ENCODE results near the gene C1QTNF6. TPM values are rescaled to one million over a fixed set of nuclear protein-coding genes. Genes with fewer than 3 reads are reported as not detected.

The C1QTNF6 gene
- total and polyA plus RNA-seq, 2 experiments from 2014 or later, result 1.7 to 2.3 TPM

DNA sequence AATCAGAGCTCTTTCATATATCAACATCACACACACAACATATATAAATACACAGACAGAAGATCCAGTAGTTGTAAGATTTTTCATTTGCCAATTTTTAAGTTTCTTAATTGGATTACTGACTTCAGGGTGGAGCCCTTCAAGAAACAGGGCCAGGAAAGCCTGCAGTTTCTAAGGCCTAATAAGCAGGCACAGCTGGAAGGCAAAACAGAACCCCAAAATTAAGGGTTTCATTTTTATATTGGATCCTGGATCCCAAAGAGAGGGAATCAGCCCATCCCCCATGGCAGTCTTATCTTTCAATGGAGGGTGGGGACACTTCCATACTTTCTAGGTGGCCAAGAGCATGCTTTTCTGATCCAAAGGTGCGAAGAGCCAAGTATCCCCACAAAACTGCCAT, 4.7 kb upstream of the C1QTNF6 start:
- no peaks in the 10 kb centered on the region for H3K79me2 ChIP-seq (replicated peaks; ENCODE audit: insufficient read depth)
- no peaks in the 10 kb centered on the region for H3K9me2 ChIP-seq (ENCODE audit: insufficient read depth)
- H3K27me3 ChIP-seq (ENCODE audit: insufficient read depth), result no peaks in the 10 kb centered on the region
- peaks cover 5% of the 10 kb centered on the region; the same call in 1 of the 2 replicates for H3K36me3 ChIP-seq (ENCODE audit: insufficient read depth)
- no peak overlapping the region for H3K4me3 ChIP-seq
- no peak overlapping the region for H3K4me2 ChIP-seq
- Mint-ChIP-seq H3K4me1 (peaks cover 26% of the 10 kb centered on the region), H3K9me3 (peaks cover 23% of the 10 kb centered on the region), H3K4me3 (no peak overlapping the region), H3K27ac (no peak overlapping the region), H3K27me3 (ENCODE audit: insufficient read depth, low read depth, poor library complexity) (peaks cover 5% of the 10 kb centered on the region), H3K36me3 (ENCODE audit: low read depth) (peaks cover 39% of the 10 kb centered on the region)
- no peaks in the 10 kb centered on the region for H4K20me1 ChIP-seq (replicated peaks; ENCODE audit: insufficient read depth)
- peaks cover 5% of the 10 kb centered on the region; the same call in 1 of the 2 replicates for H3F3A ChIP-seq (replicated peaks; ENCODE audit: low read depth)
- no peak overlapping the region for H2AFZ ChIP-seq
- peaks cover 22% of the 10 kb centered on the region for H3K4me1 ChIP-seq (ENCODE audit: insufficient read depth)
- no peak for DNase-seq (ENCODE audit: low spot score)
- TF ChIP-seq EZH2phosphoT487 (IDR thresholded peaks at IDR 0.05; ENCODE audit: unreplicated experiment), result no peak
- TF ChIP-seq, protein P1, sequence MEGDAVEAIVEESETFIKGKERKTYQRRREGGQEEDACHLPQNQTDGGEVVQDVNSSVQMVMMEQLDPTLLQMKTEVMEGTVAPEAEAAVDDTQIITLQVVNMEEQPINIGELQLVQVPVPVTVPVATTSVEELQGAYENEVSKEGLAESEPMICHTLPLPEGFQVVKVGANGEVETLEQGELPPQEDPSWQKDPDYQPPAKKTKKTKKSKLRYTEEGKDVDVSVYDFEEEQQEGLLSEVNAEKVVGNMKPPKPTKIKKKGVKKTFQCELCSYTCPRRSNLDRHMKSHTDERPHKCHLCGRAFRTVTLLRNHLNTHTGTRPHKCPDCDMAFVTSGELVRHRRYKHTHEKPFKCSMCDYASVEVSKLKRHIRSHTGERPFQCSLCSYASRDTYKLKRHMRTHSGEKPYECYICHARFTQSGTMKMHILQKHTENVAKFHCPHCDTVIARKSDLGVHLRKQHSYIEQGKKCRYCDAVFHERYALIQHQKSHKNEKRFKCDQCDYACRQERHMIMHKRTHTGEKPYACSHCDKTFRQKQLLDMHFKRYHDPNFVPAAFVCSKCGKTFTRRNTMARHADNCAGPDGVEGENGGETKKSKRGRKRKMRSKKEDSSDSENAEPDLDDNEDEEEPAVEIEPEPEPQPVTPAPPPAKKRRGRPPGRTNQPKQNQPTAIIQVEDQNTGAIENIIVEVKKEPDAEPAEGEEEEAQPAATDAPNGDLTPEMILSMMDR (conservative IDR thresholded peaks at IDR 0.05; ENCODE audit: low read depth in 2 of 2), result no peak
- TF ChIP-seq NANOG (IDR thresholded peaks at IDR 0.05; ENCODE audit: borderline replicate concordance), result no peak
- no peak for TF ChIP-seq ZNF331 (CRISPR knock-in tag; IDR thresholded peaks at IDR 0.05; ENCODE audit: low read depth)
- no peak for TF ChIP-seq CREB1 (CRISPR knock-in tag; IDR thresholded peaks at IDR 0.05; ENCODE audit: low read depth)
- no peak for TF ChIP-seq STAT1 (IDR thresholded peaks at IDR 0.05; ENCODE audit: unreplicated experiment)
- TF ChIP-seq EZH2 (IDR thresholded peaks at IDR 0.05; ENCODE audit: low read depth, unreplicated experiment), result no peak
- TF ChIP-seq, protein P2, sequence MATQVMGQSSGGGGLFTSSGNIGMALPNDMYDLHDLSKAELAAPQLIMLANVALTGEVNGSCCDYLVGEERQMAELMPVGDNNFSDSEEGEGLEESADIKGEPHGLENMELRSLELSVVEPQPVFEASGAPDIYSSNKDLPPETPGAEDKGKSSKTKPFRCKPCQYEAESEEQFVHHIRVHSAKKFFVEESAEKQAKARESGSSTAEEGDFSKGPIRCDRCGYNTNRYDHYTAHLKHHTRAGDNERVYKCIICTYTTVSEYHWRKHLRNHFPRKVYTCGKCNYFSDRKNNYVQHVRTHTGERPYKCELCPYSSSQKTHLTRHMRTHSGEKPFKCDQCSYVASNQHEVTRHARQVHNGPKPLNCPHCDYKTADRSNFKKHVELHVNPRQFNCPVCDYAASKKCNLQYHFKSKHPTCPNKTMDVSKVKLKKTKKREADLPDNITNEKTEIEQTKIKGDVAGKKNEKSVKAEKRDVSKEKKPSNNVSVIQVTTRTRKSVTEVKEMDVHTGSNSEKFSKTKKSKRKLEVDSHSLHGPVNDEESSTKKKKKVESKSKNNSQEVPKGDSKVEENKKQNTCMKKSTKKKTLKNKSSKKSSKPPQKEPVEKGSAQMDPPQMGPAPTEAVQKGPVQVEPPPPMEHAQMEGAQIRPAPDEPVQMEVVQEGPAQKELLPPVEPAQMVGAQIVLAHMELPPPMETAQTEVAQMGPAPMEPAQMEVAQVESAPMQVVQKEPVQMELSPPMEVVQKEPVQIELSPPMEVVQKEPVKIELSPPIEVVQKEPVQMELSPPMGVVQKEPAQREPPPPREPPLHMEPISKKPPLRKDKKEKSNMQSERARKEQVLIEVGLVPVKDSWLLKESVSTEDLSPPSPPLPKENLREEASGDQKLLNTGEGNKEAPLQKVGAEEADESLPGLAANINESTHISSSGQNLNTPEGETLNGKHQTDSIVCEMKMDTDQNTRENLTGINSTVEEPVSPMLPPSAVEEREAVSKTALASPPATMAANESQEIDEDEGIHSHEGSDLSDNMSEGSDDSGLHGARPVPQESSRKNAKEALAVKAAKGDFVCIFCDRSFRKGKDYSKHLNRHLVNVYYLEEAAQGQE (IDR thresholded peaks at IDR 0.05; ENCODE audit: unreplicated experiment), result no peak
- TF ChIP-seq JUNB (IDR thresholded peaks at IDR 0.05; ENCODE audit: unreplicated experiment), result no peak
- TF ChIP-seq, protein P3, sequence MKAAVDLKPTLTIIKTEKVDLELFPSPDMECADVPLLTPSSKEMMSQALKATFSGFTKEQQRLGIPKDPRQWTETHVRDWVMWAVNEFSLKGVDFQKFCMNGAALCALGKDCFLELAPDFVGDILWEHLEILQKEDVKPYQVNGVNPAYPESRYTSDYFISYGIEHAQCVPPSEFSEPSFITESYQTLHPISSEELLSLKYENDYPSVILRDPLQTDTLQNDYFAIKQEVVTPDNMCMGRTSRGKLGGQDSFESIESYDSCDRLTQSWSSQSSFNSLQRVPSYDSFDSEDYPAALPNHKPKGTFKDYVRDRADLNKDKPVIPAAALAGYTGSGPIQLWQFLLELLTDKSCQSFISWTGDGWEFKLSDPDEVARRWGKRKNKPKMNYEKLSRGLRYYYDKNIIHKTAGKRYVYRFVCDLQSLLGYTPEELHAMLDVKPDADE (IDR thresholded peaks at IDR 0.05), result no peak
- TF ChIP-seq ZNF114 (CRISPR knock-in tag; IDR thresholded peaks at IDR 0.05), result no peak
- TF ChIP-seq, protein P4, sequence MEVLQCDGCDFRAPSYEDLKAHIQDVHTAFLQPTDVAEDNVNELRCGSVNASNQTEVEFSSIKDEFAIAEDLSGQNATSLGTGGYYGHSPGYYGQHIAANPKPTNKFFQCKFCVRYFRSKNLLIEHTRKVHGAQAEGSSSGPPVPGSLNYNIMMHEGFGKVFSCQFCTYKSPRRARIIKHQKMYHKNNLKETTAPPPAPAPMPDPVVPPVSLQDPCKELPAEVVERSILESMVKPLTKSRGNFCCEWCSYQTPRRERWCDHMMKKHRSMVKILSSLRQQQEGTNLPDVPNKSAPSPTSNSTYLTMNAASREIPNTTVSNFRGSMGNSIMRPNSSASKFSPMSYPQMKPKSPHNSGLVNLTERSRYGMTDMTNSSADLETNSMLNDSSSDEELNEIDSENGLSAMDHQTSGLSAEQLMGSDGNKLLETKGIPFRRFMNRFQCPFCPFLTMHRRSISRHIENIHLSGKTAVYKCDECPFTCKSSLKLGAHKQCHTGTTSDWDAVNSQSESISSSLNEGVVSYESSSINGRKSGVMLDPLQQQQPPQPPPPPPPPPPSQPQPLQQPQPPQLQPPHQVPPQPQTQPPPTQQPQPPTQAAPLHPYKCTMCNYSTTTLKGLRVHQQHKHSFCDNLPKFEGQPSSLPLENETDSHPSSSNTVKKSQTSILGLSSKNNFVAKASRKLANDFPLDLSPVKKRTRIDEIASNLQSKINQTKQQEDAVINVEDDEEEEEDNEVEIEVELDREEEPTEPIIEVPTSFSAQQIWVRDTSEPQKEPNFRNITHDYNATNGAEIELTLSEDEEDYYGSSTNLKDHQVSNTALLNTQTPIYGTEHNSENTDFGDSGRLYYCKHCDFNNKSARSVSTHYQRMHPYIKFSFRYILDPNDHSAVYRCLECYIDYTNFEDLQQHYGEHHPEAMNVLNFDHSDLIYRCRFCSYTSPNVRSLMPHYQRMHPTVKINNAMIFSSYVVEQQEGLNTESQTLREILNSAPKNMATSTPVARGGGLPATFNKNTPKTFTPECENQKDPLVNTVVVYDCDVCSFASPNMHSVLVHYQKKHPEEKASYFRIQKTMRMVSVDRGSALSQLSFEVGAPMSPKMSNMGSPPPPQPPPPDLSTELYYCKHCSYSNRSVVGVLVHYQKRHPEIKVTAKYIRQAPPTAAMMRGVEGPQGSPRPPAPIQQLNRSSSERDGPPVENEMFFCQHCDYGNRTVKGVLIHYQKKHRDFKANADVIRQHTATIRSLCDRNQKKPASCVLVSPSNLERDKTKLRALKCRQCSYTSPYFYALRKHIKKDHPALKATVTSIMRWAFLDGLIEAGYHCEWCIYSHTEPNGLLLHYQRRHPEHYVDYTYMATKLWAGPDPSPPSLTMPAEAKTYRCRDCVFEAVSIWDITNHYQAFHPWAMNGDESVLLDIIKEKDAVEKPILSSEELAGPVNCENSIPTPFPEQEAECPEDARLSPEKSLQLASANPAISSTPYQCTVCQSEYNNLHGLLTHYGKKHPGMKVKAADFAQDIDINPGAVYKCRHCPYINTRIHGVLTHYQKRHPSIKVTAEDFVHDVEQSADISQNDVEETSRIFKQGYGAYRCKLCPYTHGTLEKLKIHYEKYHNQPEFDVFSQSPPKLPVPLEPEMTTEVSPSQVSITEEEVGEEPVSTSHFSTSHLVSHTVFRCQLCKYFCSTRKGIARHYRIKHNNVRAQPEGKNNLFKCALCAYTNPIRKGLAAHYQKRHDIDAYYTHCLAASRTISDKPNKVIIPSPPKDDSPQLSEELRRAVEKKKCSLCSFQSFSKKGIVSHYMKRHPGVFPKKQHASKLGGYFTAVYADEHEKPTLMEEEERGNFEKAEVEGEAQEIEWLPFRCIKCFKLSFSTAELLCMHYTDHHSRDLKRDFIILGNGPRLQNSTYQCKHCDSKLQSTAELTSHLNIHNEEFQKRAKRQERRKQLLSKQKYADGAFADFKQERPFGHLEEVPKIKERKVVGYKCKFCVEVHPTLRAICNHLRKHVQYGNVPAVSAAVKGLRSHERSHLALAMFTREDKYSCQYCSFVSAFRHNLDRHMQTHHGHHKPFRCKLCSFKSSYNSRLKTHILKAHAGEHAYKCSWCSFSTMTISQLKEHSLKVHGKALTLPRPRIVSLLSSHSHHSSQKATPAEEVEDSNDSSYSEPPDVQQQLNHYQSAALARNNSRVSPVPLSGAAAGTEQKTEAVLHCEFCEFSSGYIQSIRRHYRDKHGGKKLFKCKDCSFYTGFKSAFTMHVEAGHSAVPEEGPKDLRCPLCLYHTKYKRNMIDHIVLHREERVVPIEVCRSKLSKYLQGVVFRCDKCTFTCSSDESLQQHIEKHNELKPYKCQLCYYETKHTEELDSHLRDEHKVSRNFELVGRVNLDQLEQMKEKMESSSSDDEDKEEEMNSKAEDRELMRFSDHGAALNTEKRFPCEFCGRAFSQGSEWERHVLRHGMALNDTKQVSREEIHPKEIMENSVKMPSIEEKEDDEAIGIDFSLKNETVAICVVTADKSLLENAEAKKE (CRISPR knock-in tag; IDR thresholded peaks at IDR 0.05), result no peak
- no peak for TF ChIP-seq POLR2AphosphoS5 (IDR thresholded peaks at IDR 0.05; ENCODE audit: low read depth)
- no peak overlapping the region for H3K27ac ChIP-seq (ENCODE audit: low read depth)
- no peak for ATAC-seq
